IMR-90 (cell line): ENCODE results near the gene ERVK3-1. TPM values are rescaled to one million over a fixed set of nuclear protein-coding genes. Genes with fewer than 3 reads are reported as not detected.

Source experiments
- ATAC-seq: fragments of 200-7000 bp; cut with Tn5 transposase; 2 replicates; pipeline ENCODE4 v1.9.1; 2020; ENCODE audit warnings: low read depth, mild to moderate bottlenecking, moderate library complexity
- BruUV-seq: library from RNA; stranded (reverse); fragments of 400-500 nt; replicated peaks from 2 replicates; lab custom pipeline; 2021; lab: Mats Ljungman, UMichigan
- CTCF ChIA-PET: fragments of 300-600 bp; formaldehyde crosslinking; extraction: SDS; loops from one replicate; lab custom pipeline; 2021; ENCODE audit warnings: antibody characterized with exemption; lab: Yijun Ruan, JAX
- POLR2A ChIA-PET: fragments of 300-600 bp; sonication (Branson Sonifier 250); formaldehyde crosslinking; loops from one replicate; lab custom pipeline; 2022; ENCODE audit warnings: antibody characterized with exemption; ENCODE audit not compliant: unreplicated experiment; lab: Charles Lee
- DNase-seq: peaks from one replicate; pipeline ENCODE4 v3.0.0; 2013
- H2AFZ ChIP-seq: replicated peaks from 2 replicates; pipeline ENCODE3; 2013; ENCODE audit warnings: low read length, mild to moderate bottlenecking; ENCODE audit not compliant: poor library complexity
- H2AK5ac ChIP-seq: 2 replicates; pipeline ENCODE4 v1.6.1; 2013; ENCODE audit warnings: low read depth, low read length, inconsistent platforms
- H2AK9ac ChIP-seq: replicated peaks from 2 replicates; pipeline ENCODE3; 2013; ENCODE audit warnings: mild to moderate bottlenecking, low read depth, low read length, moderate library complexity; ENCODE audit not compliant: poor library complexity
- H2BK120ac ChIP-seq: 2 replicates; pipeline ENCODE4 v1.6.1; 2013; ENCODE audit warnings: low read depth, low read length, inconsistent platforms
- H2BK15ac ChIP-seq: 3 replicates; pipeline ENCODE4 v1.6.1; 2013; ENCODE audit warnings: low read depth, low read length, inconsistent platforms
- H2BK20ac ChIP-seq: 2 replicates; pipeline ENCODE4 v1.6.1; 2013; ENCODE audit warnings: low read depth, mild to moderate bottlenecking, inconsistent platforms, low read length, moderate library complexity
- H2BK5ac ChIP-seq: 2 replicates; pipeline ENCODE4 v1.6.1; 2013; ENCODE audit warnings: mild to moderate bottlenecking, low read depth, low read length, inconsistent platforms; ENCODE audit not compliant: poor library complexity, severe bottlenecking
- H3K14ac ChIP-seq: replicated peaks from 2 replicates; pipeline ENCODE4 v1.6.1; 2013; ENCODE audit warnings: low read depth, low read length, inconsistent platforms
- H3K18ac ChIP-seq: 2 replicates; pipeline ENCODE4 v1.6.1; 2013; ENCODE audit warnings: low read depth, low read length, control low read depth
- H3K23ac ChIP-seq: 2 replicates; pipeline ENCODE4 v1.6.1; 2013; ENCODE audit warnings: low read depth, low read length, inconsistent platforms
- H3K27ac ChIP-seq: 2 replicates; pipeline ENCODE4 v1.5.1; 2013; ENCODE audit warnings: mild to moderate bottlenecking, control low read depth, low read length; ENCODE audit not compliant: insufficient read depth
- H3K27me3 ChIP-seq: 2 replicates; pipeline ENCODE4 v1.6.1; 2013; ENCODE audit warnings: low read length; ENCODE audit not compliant: control insufficient read depth, insufficient read depth
- H3K36me3 ChIP-seq: 2 replicates; pipeline ENCODE4 v1.6.1; 2013; ENCODE audit warnings: low read length, mixed read lengths; ENCODE audit not compliant: control insufficient read depth, insufficient read depth
- H3K4ac ChIP-seq: 2 replicates; pipeline ENCODE4 v1.6.1; 2013; ENCODE audit warnings: low read depth, low read length, inconsistent platforms
- H3K4me1 ChIP-seq: 2 replicates; pipeline ENCODE4 v1.6.1; 2013; ENCODE audit warnings: low read length, mixed read lengths; ENCODE audit not compliant: control insufficient read depth, insufficient read depth
- H3K4me2 ChIP-seq: 2 replicates; pipeline ENCODE4 v1.6.1; 2013; ENCODE audit warnings: low read depth, mild to moderate bottlenecking, control low read depth, low read length, moderate library complexity
- H3K4me3 ChIP-seq: 2 replicates; pipeline ENCODE4 v1.5.1; 2013; ENCODE audit warnings: low read depth, mild to moderate bottlenecking, control low read depth, low read length, moderate library complexity; ENCODE audit not compliant: insufficient read depth
- H3K56ac ChIP-seq: 2 replicates; pipeline ENCODE4 v1.6.1; 2013; ENCODE audit warnings: low read length, inconsistent platforms; ENCODE audit not compliant: insufficient read depth; ENCODE audit errors: extremely low read depth
- H3K79me1 ChIP-seq, 2 experiments: 2 replicates each; pipeline ENCODE4 v1.6.1; 2013; ENCODE audit warnings: low read length in 2 of 2, inconsistent platforms in 1 of 2, low read depth in 1 of 2
- H3K9ac ChIP-seq: 2 replicates; pipeline ENCODE4 v1.6.1; 2013; ENCODE audit warnings: low read depth, low read length, control low read depth
- H3K9me1 ChIP-seq: 2 replicates; pipeline ENCODE4 v1.6.1; 2013; ENCODE audit warnings: low read length, inconsistent platforms; ENCODE audit not compliant: insufficient read depth
- H3K9me3 ChIP-seq: 2 replicates; pipeline ENCODE4 v1.6.1; 2013; ENCODE audit warnings: low read length; ENCODE audit not compliant: control insufficient read depth, insufficient read depth
- H4K20me1 ChIP-seq: 2 replicates; pipeline ENCODE4 v1.6.1; 2013; ENCODE audit warnings: low read length, inconsistent platforms; ENCODE audit not compliant: insufficient read depth
- H4K5ac ChIP-seq: 2 replicates; pipeline ENCODE4 v1.6.1; 2013; ENCODE audit warnings: mild to moderate bottlenecking, low read depth, low read length, control low read depth
- H4K8ac ChIP-seq, 2 experiments: 2 replicates each; pipeline ENCODE4 v1.6.1; 2013; ENCODE audit warnings: low read depth in 2 of 2, low read length in 2 of 2, control low read depth in 1 of 2, inconsistent platforms in 1 of 2
- H4K91ac ChIP-seq: 2 replicates; pipeline ENCODE4 v1.6.1; 2013; ENCODE audit warnings: low read depth, low read length, inconsistent platforms; ENCODE audit not compliant: insufficient read depth
- BHLHE40 ChIP-seq: fragments of 150-350 bp; IDR thresholded peaks from 2 replicates; pipeline ENCODE4 v1.6.1; 2016; ENCODE audit warnings: mild to moderate bottlenecking, low read depth, low read length
- CEBPB ChIP-seq: IDR thresholded peaks from 2 replicates; pipeline ENCODE4 v1.6.1; 2012; ENCODE audit warnings: low read depth, low read length, improper control_type of control experiment
- CHD1 ChIP-seq: IDR thresholded peaks from 2 replicates; pipeline ENCODE4 v1.6.1; 2012; ENCODE audit warnings: low read depth, low read length, improper control_type of control experiment
- CTCF ChIP-seq: conservative IDR thresholded peaks from 2 replicates; pipeline ENCODE4 v1.5.1; 2012; ENCODE audit warnings: mild to moderate bottlenecking, low read depth, low read length, improper control_type of control experiment
- ELK1 ChIP-seq: fragments of 150-350 bp; IDR thresholded peaks from 2 replicates; pipeline ENCODE4 v1.6.1; 2016; ENCODE audit warnings: low read depth, mild to moderate bottlenecking, low read length, moderate library complexity, borderline replicate concordance
- FOS ChIP-seq: fragments of 150-350 bp; IDR thresholded peaks from 2 replicates; pipeline ENCODE4 v1.6.1; 2016; ENCODE audit warnings: low read depth, low read length
- MAFK ChIP-seq: IDR thresholded peaks from 2 replicates; pipeline ENCODE4 v1.6.1; 2012; ENCODE audit warnings: low read depth, low read length, improper control_type of control experiment
- MAZ ChIP-seq: IDR thresholded peaks from 2 replicates; pipeline ENCODE4 v1.6.1; 2012; ENCODE audit warnings: low read depth, mild to moderate bottlenecking, low read length, improper control_type of control experiment, moderate library complexity, borderline replicate concordance
- MXI1 ChIP-seq: IDR thresholded peaks from 2 replicates; pipeline ENCODE4 v1.6.1; 2012; ENCODE audit warnings: low read depth, mild to moderate bottlenecking, low read length, moderate library complexity, borderline replicate concordance
- NFE2L2 ChIP-seq: fragments of 150-350 bp; IDR thresholded peaks from 2 replicates; pipeline ENCODE4 v1.6.1; 2016; ENCODE audit warnings: low read depth, mild to moderate bottlenecking, low read length
- POLR2A ChIP-seq: IDR thresholded peaks from 2 replicates; pipeline ENCODE4 v1.6.1; 2012; ENCODE audit warnings: mild to moderate bottlenecking, low read depth, low read length
- RAD21 ChIP-seq: IDR thresholded peaks from 2 replicates; pipeline ENCODE4 v1.6.1; 2012; ENCODE audit warnings: low read length, improper control_type of control experiment
- RCOR1 ChIP-seq: IDR thresholded peaks from 2 replicates; pipeline ENCODE4 v1.6.1; 2012; ENCODE audit warnings: mild to moderate bottlenecking, low read length, improper control_type of control experiment; ENCODE audit not compliant: insufficient replicate concordance
- RFX5 ChIP-seq: IDR thresholded peaks from 2 replicates; pipeline ENCODE4 v1.8.0; 2012; ENCODE audit warnings: low read depth, mild to moderate bottlenecking, low read length, moderate library complexity
- SMC3 ChIP-seq: fragments of 150-350 bp; IDR thresholded peaks from 2 replicates; pipeline ENCODE4 v1.6.1; 2016; ENCODE audit warnings: low read depth, mild to moderate bottlenecking, antibody characterized with exemption, low read length, moderate library complexity
- USF2 ChIP-seq: fragments of 150-350 bp; IDR thresholded peaks from 2 replicates; pipeline ENCODE4 v1.6.1; 2017; ENCODE audit warnings: mild to moderate bottlenecking, antibody characterized with exemption, low read length, low read depth
- WGBS, 2 experiments: methylation state at CpG; one replicate each; pipeline versions ENCODE4 v1.1.5 to v1.1.7; 2013; ENCODE audit warnings: missing lambda C conversion rate in 2 of 2; ENCODE audit not compliant: insufficient read length in 1 of 2; ENCODE audit errors: extremely low coverage in 2 of 2; 5-methylcytosine and 5-hydroxymethylcytosine counted together
- dilution Hi-C: fragments of 300-500 bp; cut with HindIII; formaldehyde crosslinking; loops from one replicate; pipeline ENCODE4 v1.14.3; 2018; ENCODE audit warnings: low sequenced_read_pairs; ENCODE audit not compliant: unreplicated experiment
- in situ Hi-C: fragments of 300-500 bp; cut with MboI; formaldehyde crosslinking; loops from 3 replicates; pipeline ENCODE4 v1.14.3; 2019; ENCODE audit warnings: low sequenced_read_pairs, inconsistent platforms, mixed read lengths
- intact Hi-C: fragments of 100-400 bp; cut with micrococcal nuclease; formaldehyde crosslinking; loops from 2 replicates; pipeline ENCODE4 v1.10.0; 2022
- polyA plus RNA-seq, 3 experiments: library from polyadenylated mRNA; depleted of rRNA; stranded (reverse); fragments of >200 nt; gene quantifications; 2 replicates each; pipeline ENCODE4 v1.2.3, GENCODE V29; 2012; ENCODE audit warnings: low replicate concordance in 1 of 3
- total RNA-seq: library from RNA; depleted of rRNA; stranded (reverse); fragments of >200 nt; gene quantifications from 2 replicates; pipeline ENCODE4 v1.2.3, GENCODE V29; 2012

ERVK3-1 gene
- total and polyA plus RNA-seq, 2 of the 4 experiments (the other 2 are of a cell fraction) = 33.0 to 39.3 TPM

- Histone ChIP-seq H3K4me2 (no peak overlapping the region), H4K20me1 (no peaks in the 10 kb centered on the region), H2BK15ac (no peak overlapping the region), H3K23ac (no peak overlapping the region), H3K4ac (no peak overlapping the region), H3K79me1 (peaks cover 3 to 10% of the 10 kb centered on the region in 2 experiments), H4K91ac (no peak overlapping the region), H4K5ac (no peak overlapping the region), H2AFZ (no peak overlapping the region), H3K18ac (no peak overlapping the region), H3K56ac (no peak overlapping the region), H3K27ac (no peak overlapping the region), H2BK120ac (no peak overlapping the region), H3K9me1 (no peaks in the 10 kb centered on the region), H2AK5ac (no peak overlapping the region), H3K14ac (no peak overlapping the region), H2BK5ac (no peak overlapping the region), H3K27me3 (no peaks in the 10 kb centered on the region), H2BK20ac (no peak overlapping the region), H2AK9ac (no peak overlapping the region), H3K9me3 (peaks cover 97% of the 10 kb centered on the region), H4K8ac (no peak overlapping the region), H3K4me1 (no peaks in the 10 kb centered on the region), H3K4me3 (no peak overlapping the region), H3K36me3 (peaks cover 71% of the 10 kb centered on the region), H3K9ac (no peak overlapping the region)
- no CpG with 5 or more reads among the region's 7 CpGs for WGBS, 2 experiments
- ChIA-PET POLR2A (no interaction called here), CTCF (no interaction called here)
- in situ Hi-C loops = no loop called here
- TF ChIP-seq RAD21 (no peak), MXI1 (no peak), CHD1 (no peak), RCOR1 (no peak), FOS (no peak), CEBPB (no peak), BHLHE40 (no peak), ELK1 (no peak), NFE2L2 (no peak), USF2 (no peak), POLR2A (no peak), CTCF (no peak), RFX5 (no peak), MAFK (no peak), MAZ (no peak), SMC3 (no peak)
- dilution Hi-C loops = no loop called here
- DNase-seq (no peak), ATAC-seq (no peak)
- BruUV-seq = TSS peak; percentile 21
- intact Hi-C loops = no loop called here
Measured at GRCh38 chr19:58262922-58263296, 42.3 kb upstream of the ERVK3-1 start.
